GM18909 (cell line): ENCODE results near the gene ZDHHC12.

ENCODE experiments used
- ATAC-seq: cut with Tn5 transposase; IDR thresholded peaks from one replicate; pipeline ENCODE4 v1.9.1; 2021; ENCODE audit warnings: mild to moderate bottlenecking; ENCODE audit not compliant: unreplicated experiment, poor library complexity

Gene ZDHHC12

DNA sequence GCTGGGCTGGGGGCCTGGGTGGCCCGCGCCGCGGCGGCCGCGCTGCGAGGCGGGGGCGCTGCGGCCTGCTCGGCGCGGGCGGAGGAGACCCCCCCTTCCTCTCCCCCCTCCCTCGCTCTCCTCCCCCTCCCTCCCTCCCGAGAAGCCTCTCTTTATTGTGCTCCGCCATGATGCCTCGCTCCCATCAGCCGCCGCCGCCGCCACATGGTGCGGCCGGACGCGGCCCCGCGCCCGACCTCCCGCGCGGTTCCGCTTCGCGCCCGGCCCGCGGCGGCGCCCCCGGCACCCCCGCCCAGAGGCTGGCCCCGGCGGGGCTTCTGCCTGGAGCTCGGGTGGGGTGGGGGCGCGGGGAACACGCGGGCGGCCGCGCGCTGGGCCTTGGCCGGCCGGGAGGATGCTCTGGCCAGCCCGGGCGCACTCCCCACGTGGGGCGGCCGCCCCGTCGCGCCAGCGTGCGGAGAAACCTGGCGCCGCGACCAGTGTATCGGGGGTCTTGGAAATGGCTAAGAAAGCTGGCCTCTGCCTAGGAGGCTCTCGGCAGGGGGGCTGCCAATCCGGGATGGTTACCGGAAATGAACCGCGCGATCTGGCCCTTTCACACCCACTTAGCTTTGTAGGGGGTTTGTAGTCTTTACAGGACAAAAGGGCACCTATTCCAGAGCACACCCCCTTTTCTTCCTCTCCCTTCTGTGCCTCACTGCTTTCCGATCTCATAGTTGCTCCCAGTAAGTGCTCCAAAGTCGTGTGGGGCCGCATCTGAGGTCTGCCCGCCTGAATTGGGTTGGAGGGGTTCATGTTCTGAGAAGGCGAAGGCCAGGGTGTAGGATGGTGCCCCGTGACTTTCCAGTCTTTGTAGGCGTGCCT is 33.9 kb downstream of the ZDHHC12 start:
- peak; percentile 4 for ATAC-seq

- peak; percentile 25 for ATAC-seq
Measured at GRCh38 chr9:128689293-128689774, 34.6 kb downstream of the ZDHHC12 start.

GRCh38 chr9:128688501-128689292 is 35.2 kb downstream of the ZDHHC12 start, which contains the start of gene SET:
Gene SET, plus strand, starts transcription at chr9:128689222. Its CDS starts 361 bp downstream, at chr9:128689583.
- peak; percentile 74 for ATAC-seq

DNA sequence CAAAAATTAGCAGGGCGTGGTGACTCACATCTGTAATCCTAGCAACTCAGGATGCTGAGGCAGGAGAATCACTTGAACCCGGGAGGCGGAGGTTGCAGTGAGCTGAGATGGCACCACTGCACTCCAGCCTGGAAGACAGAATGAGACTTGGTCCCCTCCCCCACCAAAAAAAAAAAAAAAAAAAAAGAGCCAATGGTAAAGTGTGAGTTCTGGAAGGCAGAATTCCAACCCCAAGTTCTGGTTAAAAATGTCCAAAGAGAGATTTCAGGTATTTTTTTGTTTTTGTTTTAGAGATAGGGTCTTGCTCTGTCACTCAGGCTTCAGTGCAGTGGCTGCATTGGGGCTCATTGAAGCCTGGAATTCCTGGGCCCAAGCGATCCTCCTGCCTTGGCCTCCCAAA is 36.5 kb downstream of the ZDHHC12 start:
- ATAC-seq = no peak

GRCh38 chr9:128685636-128686489 is 38.1 kb downstream of the ZDHHC12 start:
- no peak for ATAC-seq

DNA sequence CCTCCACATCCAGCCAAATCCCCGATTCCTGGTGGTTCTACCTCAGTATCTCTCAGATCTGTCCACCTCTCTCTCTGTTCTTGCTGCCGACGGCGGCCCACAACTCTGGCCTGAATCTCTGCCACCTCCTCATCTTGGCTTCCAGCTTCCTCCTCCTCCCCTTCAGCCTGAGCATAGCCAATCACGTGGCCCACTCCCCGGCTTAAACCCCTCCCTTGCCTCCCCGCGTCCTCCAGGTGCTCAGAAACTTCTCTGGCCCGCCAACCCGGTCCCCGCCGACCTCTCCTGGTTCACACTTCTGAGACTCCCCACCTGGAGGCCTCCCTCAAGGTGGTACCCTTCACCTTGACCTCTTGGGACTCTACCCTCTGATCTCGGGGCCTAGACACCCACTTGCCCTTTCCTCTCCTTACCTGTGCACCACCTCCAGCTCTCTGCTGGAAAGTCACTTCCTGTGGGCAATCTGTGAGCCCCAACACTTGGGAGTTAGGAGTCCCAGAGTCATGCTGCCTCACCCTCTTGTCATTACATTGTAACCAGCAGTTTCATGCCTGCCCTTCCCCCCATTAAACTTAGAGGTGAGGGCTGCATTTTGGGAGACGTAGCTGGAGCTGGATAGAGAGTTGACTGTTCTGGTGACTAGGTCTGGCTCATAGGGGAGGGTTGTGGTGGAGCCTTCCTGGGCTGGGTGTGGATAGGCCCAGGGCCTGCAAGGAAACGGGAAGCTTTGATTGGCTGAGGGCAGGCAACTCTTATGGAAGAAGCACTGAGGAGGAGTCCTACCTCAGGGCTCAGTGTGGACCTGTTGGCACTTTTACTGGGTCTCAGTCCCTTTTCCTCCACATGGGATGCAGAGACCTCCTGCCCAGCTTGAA is 39.4 kb downstream of the ZDHHC12 start:
- ATAC-seq = peak; percentile 33

DNA sequence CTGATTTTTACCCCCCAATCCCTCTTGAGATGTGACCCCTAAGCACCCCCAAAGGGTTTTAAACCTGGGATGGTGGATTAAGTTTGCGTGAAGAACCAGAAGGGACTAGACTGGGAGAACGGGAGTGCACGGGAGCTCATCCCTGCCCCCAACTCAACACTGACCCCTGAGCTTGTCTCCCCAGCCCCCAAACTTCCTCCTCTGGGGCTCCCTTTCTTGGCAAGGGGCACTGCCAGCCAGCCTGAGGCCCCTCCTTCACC is 39.9 kb downstream of the ZDHHC12 start:
- ATAC-seq = no peak

DNA sequence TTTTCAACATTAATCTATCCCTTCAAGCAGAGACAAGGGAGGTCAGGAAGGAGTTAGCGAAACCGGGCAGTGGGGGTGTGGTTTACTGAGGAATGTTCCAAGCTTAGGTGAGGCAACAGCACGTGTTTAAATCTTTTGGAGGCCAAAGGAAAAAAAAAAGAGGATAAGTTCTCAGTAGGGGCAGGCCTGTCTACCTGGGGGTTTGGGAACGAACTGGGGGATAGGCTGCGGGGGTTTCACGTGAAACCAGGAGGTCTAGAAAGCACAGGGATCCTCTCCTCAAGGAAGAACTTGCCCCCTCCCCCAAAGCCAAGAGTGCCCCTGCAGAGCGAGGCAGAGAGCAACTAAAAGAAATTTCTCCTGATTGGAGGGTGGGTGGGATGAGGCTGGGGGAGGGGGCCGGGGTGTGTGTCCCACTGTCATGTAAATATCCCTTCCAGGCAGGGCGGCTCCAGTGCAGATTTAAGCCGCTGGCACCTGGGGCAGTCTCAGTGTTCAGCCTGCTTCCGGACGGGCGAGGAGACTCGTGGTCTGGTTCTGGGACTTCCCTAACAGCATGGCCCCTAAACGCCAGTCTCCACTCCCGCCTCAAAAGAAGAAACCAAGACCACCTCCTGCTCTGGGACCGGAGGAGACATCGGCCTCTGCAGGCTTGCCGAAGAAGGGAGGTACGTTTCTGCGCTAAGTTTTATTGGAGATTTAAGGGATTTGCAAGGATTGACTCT is 40.4 kb downstream of the ZDHHC12 start:
- ATAC-seq = peak; percentile 33

DNA sequence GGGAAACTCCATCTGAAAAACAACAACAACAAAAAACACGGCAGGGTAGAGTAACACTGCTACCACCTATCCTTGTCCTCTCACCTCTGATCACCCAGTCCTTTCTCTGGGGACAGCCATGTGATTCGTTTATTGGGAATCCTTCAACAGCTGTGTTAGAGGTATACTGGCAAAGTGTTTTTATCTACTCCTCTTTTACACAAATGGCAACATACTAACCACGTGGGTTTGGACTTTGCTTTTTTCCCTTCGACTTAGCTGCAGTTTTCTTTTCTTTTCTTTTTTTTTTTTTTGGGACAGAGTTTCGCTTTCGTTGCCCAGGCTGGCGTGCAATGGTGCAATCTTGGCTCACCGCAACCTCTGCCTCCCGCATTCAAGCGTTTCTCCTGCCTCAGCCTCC is 46.1 kb downstream of the ZDHHC12 start:
- ATAC-seq = no peak

DNA sequence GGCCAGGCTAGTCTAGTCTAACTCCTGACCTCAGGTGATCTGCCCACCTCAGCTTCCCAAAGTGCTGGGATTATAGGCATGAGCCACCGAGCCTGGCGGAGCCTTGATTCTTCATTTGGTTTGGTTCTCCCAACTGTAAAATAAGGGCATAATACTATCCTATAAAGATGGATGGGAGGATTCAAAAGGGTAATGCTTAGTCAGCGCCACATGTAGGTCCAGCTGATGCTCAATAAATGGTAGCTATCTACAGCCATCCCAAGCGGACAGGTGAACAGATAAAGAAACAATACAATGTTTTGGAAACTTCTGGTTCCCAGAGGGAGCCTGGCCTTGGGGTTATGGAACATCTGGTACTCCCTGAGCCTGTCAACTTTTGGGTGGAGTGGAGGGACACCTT is 48.5 kb downstream of the ZDHHC12 start:
- ATAC-seq = no peak
